Ectodermal cell (in vitro differentiated cells): Measurements from ENCODE around the gene ZDHHC14.

Source experiments
- H3K27ac ChIP-seq: 2 replicates; pipeline ENCODE4 v1.7.0; 2013; ENCODE audit warnings: mild to moderate bottlenecking, low read depth, low read length; ENCODE audit not compliant: insufficient read depth, poor library complexity, severe bottlenecking
- H3K27me3 ChIP-seq: 2 replicates; pipeline ENCODE4 v1.7.0; 2013; ENCODE audit warnings: mild to moderate bottlenecking, low read length; ENCODE audit not compliant: insufficient read depth, control insufficient read depth, poor library complexity, severe bottlenecking
- H3K36me3 ChIP-seq: one replicate; pipeline ENCODE4 v1.7.0; 2013; ENCODE audit warnings: low read length; ENCODE audit not compliant: control insufficient read depth, insufficient read depth
- H3K4me1 ChIP-seq: one replicate; pipeline ENCODE4 v1.7.0; 2013; ENCODE audit warnings: low read length; ENCODE audit not compliant: control insufficient read depth, insufficient read depth
- H3K4me3 ChIP-seq: 2 replicates; pipeline ENCODE4 v1.7.0; 2013; ENCODE audit warnings: low read depth, low read length, control low read depth; ENCODE audit not compliant: insufficient read depth
- H3K9me3 ChIP-seq: 2 replicates; pipeline ENCODE4 v1.7.0; 2013; ENCODE audit warnings: mild to moderate bottlenecking, low read length, moderate library complexity; ENCODE audit not compliant: control insufficient read depth
- WGBS, 2 experiments: methylation state at CpG; one replicate each; pipeline ENCODE4 v1.1.7; 2013; ENCODE audit warnings: missing lambda C conversion rate in 2 of 2; 5-methylcytosine and 5-hydroxymethylcytosine counted together

Gene ZDHHC14

GRCh38 chr6:157484181-157484580 is 103.2 kb downstream of the ZDHHC14 start:
- Histone ChIP-seq H3K4me3 (no peak overlapping the region), H3K36me3 (no peaks in the 10 kb centered on the region), H3K27me3 (no peaks in the 10 kb centered on the region), H3K27ac (no peak overlapping the region), H3K4me1 (no peaks in the 10 kb centered on the region), H3K9me3 (no peaks in the 10 kb centered on the region)
- WGBS, 2 experiments: 83 to 100% methylated on average over 1 of the region's 10 CpGs

- Histone ChIP-seq H3K27ac (no peak overlapping the region), H3K36me3 (no peaks in the 10 kb centered on the region), H3K4me3 (no peak overlapping the region), H3K9me3 (no peaks in the 10 kb centered on the region), H3K4me1 (no peaks in the 10 kb centered on the region), H3K27me3 (no peaks in the 10 kb centered on the region)
- WGBS, 2 experiments: 87 to 90% methylated on average over 5 of the region's 5 CpGs
These were observed 105.6 kb downstream of the ZDHHC14 start for GRCh38 chr6:157486572-157486971.

- WGBS, 2 experiments: 95 to 97% methylated on average over 8 of the region's 8 CpGs
- H3K4me3 ChIP-seq: no peak overlapping the region
- H3K27me3 ChIP-seq: no peaks in the 10 kb centered on the region
These were observed 106.3 kb downstream of the ZDHHC14 start for GRCh38 chr6:157487110-157487773.

GRCh38 chr6:157488058-157488457 is 107.1 kb downstream of the ZDHHC14 start:
- Histone ChIP-seq H3K27ac (no peak overlapping the region), H3K4me3 (no peak overlapping the region), H3K9me3 (no peaks in the 10 kb centered on the region), H3K4me1 (no peaks in the 10 kb centered on the region), H3K27me3 (no peaks in the 10 kb centered on the region), H3K36me3 (no peaks in the 10 kb centered on the region)
- WGBS, 2 experiments: 84 to 88% methylated on average over 10 of the region's 10 CpGs

More at GRCh38 chr6:157487110-157487773, 106.3 kb downstream of the ZDHHC14 start:
- Histone ChIP-seq H3K27ac (no peak overlapping the region), H3K9me3 (no peaks in the 10 kb centered on the region), H3K36me3 (no peaks in the 10 kb centered on the region), H3K4me1 (no peaks in the 10 kb centered on the region)

- no peaks in the 10 kb centered on the region for H3K9me3 ChIP-seq
- H3K4me3 ChIP-seq: no peak overlapping the region
- H3K36me3 ChIP-seq: no peaks in the 10 kb centered on the region
- 65% methylated on average over 12 of the region's 12 CpGs for WGBS, 2 experiments
- H3K4me1 ChIP-seq: no peaks in the 10 kb centered on the region
- H3K27me3 ChIP-seq: no peaks in the 10 kb centered on the region
- H3K27ac ChIP-seq: no peak overlapping the region
These were observed 107.7 kb downstream of the ZDHHC14 start for GRCh38 chr6:157488716-157489118.

GRCh38 chr6:157490611-157491269 is 109.8 kb downstream of the ZDHHC14 start:
- Histone ChIP-seq H3K4me1 (no peaks in the 10 kb centered on the region), H3K27ac (no peak overlapping the region), H3K4me3 (no peak overlapping the region), H3K36me3 (no peaks in the 10 kb centered on the region), H3K27me3 (no peaks in the 10 kb centered on the region), H3K9me3 (no peaks in the 10 kb centered on the region)
- 92 to 96% methylated on average over 16 of the region's 16 CpGs for WGBS, 2 experiments

GRCh38 chr6:157491571-157492232 is 110.7 kb downstream of the ZDHHC14 start:
- H3K27me3 ChIP-seq: no peaks in the 10 kb centered on the region
- 93% methylated on average over 18 to 20 of the region's 20 CpGs for WGBS, 2 experiments
- H3K36me3 ChIP-seq: no peaks in the 10 kb centered on the region
- no peaks in the 10 kb centered on the region for H3K4me1 ChIP-seq
- H3K27ac ChIP-seq: no peak overlapping the region
- H3K4me3 ChIP-seq: no peak overlapping the region
- H3K9me3 ChIP-seq: no peaks in the 10 kb centered on the region

GRCh38 chr6:157492249-157492648 is 111.3 kb downstream of the ZDHHC14 start:
- Histone ChIP-seq H3K4me1 (no peaks in the 10 kb centered on the region), H3K27me3 (no peaks in the 10 kb centered on the region), H3K9me3 (no peaks in the 10 kb centered on the region), H3K4me3 (no peak overlapping the region), H3K27ac (no peak overlapping the region), H3K36me3 (no peaks in the 10 kb centered on the region)
- WGBS, 2 experiments: 85 to 88% methylated on average over 12 of the region's 12 CpGs

- H3K27ac ChIP-seq: no peak overlapping the region
- H3K36me3 ChIP-seq: no peaks in the 10 kb centered on the region
- H3K9me3 ChIP-seq: no peaks in the 10 kb centered on the region
- H3K4me1 ChIP-seq: no peaks in the 10 kb centered on the region
- H3K27me3 ChIP-seq: no peaks in the 10 kb centered on the region
- 93% methylated on average over 3 of the region's 3 CpGs for WGBS, 2 experiments
- no peak overlapping the region for H3K4me3 ChIP-seq
These were observed 111.8 kb downstream of the ZDHHC14 start for GRCh38 chr6:157492741-157493140.

GRCh38 chr6:157493173-157493572 is 112.2 kb downstream of the ZDHHC14 start:
- Histone ChIP-seq H3K27me3 (no peaks in the 10 kb centered on the region), H3K4me3 (no peak overlapping the region), H3K9me3 (no peaks in the 10 kb centered on the region), H3K4me1 (no peaks in the 10 kb centered on the region), H3K27ac (no peak overlapping the region), H3K36me3 (no peaks in the 10 kb centered on the region)
- WGBS, 2 experiments: 93 to 94% methylated on average over 11 of the region's 11 CpGs
